KMS-11 (cell line): Measurements from ENCODE around the gene C1QTNF3.

Experiments used
- H2AFZ ChIP-seq: fragments of 200-600 bp; sonication (generic); 2 replicates; pipeline ENCODE4 v1.6.1; 2016; ENCODE audit warnings: antibody characterized with exemption, mixed run types, low read depth
- H3K27ac ChIP-seq: fragments of 200-600 bp; sonication (generic); 2 replicates; pipeline ENCODE4 v1.6.1; 2016; ENCODE audit warnings: mild to moderate bottlenecking, mixed run types
- H3K27me3 ChIP-seq: fragments of 200-600 bp; sonication (generic); 2 replicates; pipeline ENCODE4 v1.6.1; 2017; ENCODE audit warnings: mild to moderate bottlenecking, low read depth, mixed run types, moderate library complexity; ENCODE audit not compliant: insufficient read depth
- H3K36me3 ChIP-seq: fragments of 200-600 bp; sonication (generic); 2 replicates; pipeline ENCODE4 v1.6.1; 2017; ENCODE audit warnings: mild to moderate bottlenecking, mixed run types; ENCODE audit not compliant: insufficient read depth
- H3K4me1 ChIP-seq: fragments of 200-600 bp; sonication (generic); 2 replicates; pipeline ENCODE4 v1.6.1; 2016; ENCODE audit warnings: mild to moderate bottlenecking, low read depth, mixed run types; ENCODE audit not compliant: poor library complexity, severe bottlenecking
- H3K4me2 ChIP-seq: fragments of 200-600 bp; sonication (generic); 2 replicates; pipeline ENCODE4 v1.7.0; 2016; ENCODE audit warnings: mild to moderate bottlenecking, mixed run types
- H3K4me3 ChIP-seq: fragments of 200-600 bp; sonication (generic); IDR thresholded peaks from 2 replicates; pipeline ENCODE4 v1.6.1; 2017; ENCODE audit warnings: low read depth, low read length, mixed read lengths; ENCODE audit not compliant: insufficient read depth
- H3K79me2 ChIP-seq: fragments of 200-600 bp; sonication (generic); 2 replicates; pipeline ENCODE4 v1.6.1; 2016; ENCODE audit warnings: low read depth, mixed run types; ENCODE audit not compliant: insufficient read depth
- H3K9ac ChIP-seq: fragments of 200-600 bp; sonication (generic); 2 replicates; pipeline ENCODE4 v1.6.1; 2016; ENCODE audit warnings: mild to moderate bottlenecking, mixed run types
- H4K20me1 ChIP-seq: fragments of 200-600 bp; sonication (generic); 2 replicates; pipeline ENCODE4 v1.6.1; 2016; ENCODE audit warnings: mild to moderate bottlenecking, mixed run types; ENCODE audit not compliant: insufficient read depth
- TF ChIP-seq, protein P1 (sequence below): fragments of 200-600 bp; sonication (generic); conservative IDR thresholded peaks from 2 replicates; pipeline ENCODE4 v1.6.1; 2017; ENCODE audit warnings: low read depth, mild to moderate bottlenecking, antibody characterized with exemption, low read length, moderate library complexity, mixed read lengths

The C1QTNF3 gene

GRCh38 chr5:34047774-34048572, 5.0 kb upstream of the C1QTNF3 start:
- Histone ChIP-seq H3K27me3 (no peaks in the 10 kb centered on the region), H2AFZ (no peak overlapping the region), H3K4me2 (no peak overlapping the region), H3K36me3 (no peaks in the 10 kb centered on the region), H4K20me1 (no peaks in the 10 kb centered on the region), H3K9ac (no peak overlapping the region), H3K4me1 (no peaks in the 10 kb centered on the region), H3K27ac (no peak overlapping the region), H3K79me2 (no peaks in the 10 kb centered on the region), H3K4me3 (no peak overlapping the region)
- TF ChIP-seq, protein P1, sequence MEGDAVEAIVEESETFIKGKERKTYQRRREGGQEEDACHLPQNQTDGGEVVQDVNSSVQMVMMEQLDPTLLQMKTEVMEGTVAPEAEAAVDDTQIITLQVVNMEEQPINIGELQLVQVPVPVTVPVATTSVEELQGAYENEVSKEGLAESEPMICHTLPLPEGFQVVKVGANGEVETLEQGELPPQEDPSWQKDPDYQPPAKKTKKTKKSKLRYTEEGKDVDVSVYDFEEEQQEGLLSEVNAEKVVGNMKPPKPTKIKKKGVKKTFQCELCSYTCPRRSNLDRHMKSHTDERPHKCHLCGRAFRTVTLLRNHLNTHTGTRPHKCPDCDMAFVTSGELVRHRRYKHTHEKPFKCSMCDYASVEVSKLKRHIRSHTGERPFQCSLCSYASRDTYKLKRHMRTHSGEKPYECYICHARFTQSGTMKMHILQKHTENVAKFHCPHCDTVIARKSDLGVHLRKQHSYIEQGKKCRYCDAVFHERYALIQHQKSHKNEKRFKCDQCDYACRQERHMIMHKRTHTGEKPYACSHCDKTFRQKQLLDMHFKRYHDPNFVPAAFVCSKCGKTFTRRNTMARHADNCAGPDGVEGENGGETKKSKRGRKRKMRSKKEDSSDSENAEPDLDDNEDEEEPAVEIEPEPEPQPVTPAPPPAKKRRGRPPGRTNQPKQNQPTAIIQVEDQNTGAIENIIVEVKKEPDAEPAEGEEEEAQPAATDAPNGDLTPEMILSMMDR: no peak

DNA sequence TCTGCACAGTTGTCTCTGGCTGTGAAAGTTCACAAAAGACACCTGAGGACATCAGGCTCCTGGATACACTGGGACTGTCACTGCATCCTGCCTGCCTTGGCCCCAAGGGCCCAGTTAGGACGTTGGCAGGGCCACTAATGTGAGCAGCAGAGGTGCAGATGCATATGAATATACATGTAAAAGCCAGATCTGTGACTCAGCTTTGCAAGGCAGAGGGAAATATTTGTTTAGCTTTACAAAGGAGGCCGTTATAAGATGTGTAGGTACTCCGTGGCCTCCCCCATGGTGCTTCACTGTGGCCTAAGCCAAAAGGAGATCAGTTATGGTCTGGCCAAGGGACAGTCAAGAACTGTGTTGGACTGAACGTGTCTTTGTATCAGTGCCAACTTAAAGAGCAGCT, 4.1 kb upstream of the C1QTNF3 start:
- TF ChIP-seq, protein P1: no peak
- H3K27me3 ChIP-seq: no peaks in the 10 kb centered on the region
- H3K79me2 ChIP-seq: no peaks in the 10 kb centered on the region
- no peaks in the 10 kb centered on the region for H3K36me3 ChIP-seq
- no peak overlapping the region for H3K27ac ChIP-seq
- no peaks in the 10 kb centered on the region for H3K4me1 ChIP-seq
- no peak overlapping the region for H3K4me2 ChIP-seq
- H2AFZ ChIP-seq: no peak overlapping the region
- H4K20me1 ChIP-seq: no peaks in the 10 kb centered on the region
- H3K9ac ChIP-seq: no peak overlapping the region
- H3K4me3 ChIP-seq: no peak overlapping the region

DNA sequence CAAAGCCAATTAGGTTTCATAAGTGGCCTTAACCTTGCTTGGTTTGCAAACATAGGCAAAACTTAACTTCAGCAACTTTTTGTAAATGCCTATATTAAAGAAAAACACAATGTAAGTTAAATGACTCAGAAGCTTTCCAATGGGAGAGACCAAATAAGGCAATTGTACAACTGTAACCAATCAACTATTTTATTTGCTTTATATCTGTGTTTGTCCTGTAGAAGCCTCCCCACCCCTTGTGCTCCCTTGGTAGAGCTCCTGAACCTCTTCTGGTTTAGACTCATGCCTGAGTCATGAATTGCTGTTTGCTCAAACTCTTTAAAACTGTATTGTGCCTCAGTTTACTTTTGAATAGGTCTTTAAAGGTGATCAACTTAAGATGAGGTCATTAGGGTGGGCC, 3.0 kb upstream of the C1QTNF3 start:
- no peak overlapping the region for H2AFZ ChIP-seq
- no peaks in the 10 kb centered on the region for H3K79me2 ChIP-seq
- H3K4me1 ChIP-seq: no peaks in the 10 kb centered on the region
- H3K36me3 ChIP-seq: no peaks in the 10 kb centered on the region
- no peak overlapping the region for H3K4me3 ChIP-seq
- no peaks in the 10 kb centered on the region for H3K27me3 ChIP-seq
- no peak overlapping the region for H3K27ac ChIP-seq
- no peak overlapping the region for H3K4me2 ChIP-seq
- H3K9ac ChIP-seq: no peak overlapping the region
- TF ChIP-seq, protein P1: no peak
- H4K20me1 ChIP-seq: no peaks in the 10 kb centered on the region

DNA sequence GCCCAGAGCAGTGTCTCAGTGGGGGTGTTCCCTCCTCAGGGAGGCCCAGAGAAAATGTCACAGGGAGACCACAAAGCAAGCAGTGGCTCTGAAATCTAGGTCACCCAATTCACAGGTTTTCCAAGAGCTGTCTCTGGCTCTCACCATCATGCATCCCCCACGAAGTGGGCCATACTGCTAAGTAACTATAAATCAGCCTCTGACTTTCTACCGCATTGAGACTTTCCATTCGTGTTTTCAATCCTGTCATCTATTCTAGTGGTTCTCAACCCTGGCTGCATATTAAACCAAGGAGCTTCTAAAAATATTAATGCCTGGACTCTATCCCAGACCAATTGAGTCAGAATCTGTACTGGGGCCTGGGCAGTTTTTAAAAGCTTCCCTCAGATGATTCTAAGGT, 2.0 kb upstream of the C1QTNF3 start:
- Histone ChIP-seq H3K4me3 (no peak overlapping the region), H3K79me2 (no peaks in the 10 kb centered on the region), H2AFZ (no peak overlapping the region), H3K4me1 (no peaks in the 10 kb centered on the region), H3K4me2 (no peak overlapping the region), H3K27me3 (no peaks in the 10 kb centered on the region), H4K20me1 (no peaks in the 10 kb centered on the region), H3K27ac (no peak overlapping the region), H3K9ac (no peak overlapping the region), H3K36me3 (no peaks in the 10 kb centered on the region)
- TF ChIP-seq, protein P1: no peak
